ENCODE results near the gene UTP18. TPM values are rescaled to one million over a fixed set of nuclear protein-coding genes. Genes with fewer than 3 reads are reported as not detected.

Gene UTP18
- total and polyA plus RNA-seq, 2 of the 13 experiments (the other 11 are each of a cell fraction or from before 2014, with no cell fraction given), result 35.2 to 104 TPM

- TF ChIP-seq, protein P1, sequence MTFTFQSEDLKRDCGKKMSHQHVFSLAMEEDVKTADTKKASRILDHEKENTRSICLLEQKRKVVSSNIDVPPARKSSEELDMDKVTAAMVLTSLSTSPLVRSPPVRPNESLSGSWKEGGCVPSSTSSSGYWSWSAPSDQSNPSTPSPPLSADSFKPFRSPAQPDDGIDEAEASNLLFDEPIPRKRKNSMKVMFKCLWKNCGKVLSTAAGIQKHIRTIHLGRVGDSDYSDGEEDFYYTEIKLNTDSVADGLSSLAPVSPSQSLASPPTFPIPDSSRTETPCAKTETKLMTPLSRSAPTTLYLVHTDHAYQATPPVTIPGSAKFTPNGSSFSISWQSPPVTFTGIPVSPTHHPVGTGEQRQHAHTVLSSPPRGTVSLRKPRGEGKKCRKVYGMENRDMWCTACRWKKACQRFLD (CRISPR knock-in tag; IDR thresholded peaks at IDR 0.05; ENCODE audit: borderline replicate concordance), result no peak
- TF ChIP-seq NR2F1 (CRISPR knock-in tag; IDR thresholded peaks at IDR 0.05) (no peak), MXD4 (CRISPR knock-in tag; IDR thresholded peaks at IDR 0.05) (no peak), ZNF225 (CRISPR knock-in tag; IDR thresholded peaks at IDR 0.05) (no peak), FOXA1 (IDR thresholded peaks at IDR 0.05) (no peak), FOXA1 (CRISPR knock-in tag; IDR thresholded peaks at IDR 0.05) (no peak; the same call in 1 of the 2 replicates), GATAD2A (CRISPR knock-in tag; IDR thresholded peaks at IDR 0.05) (peak; percentile 77), SP5 (CRISPR knock-in tag; IDR thresholded peaks at IDR 0.05; ENCODE audit: borderline replicate concordance, low read depth) (no peak), ASH2L (IDR thresholded peaks at IDR 0.05; ENCODE audit: insufficient read length, low read depth, low read length) (no peak), ZNF577 (CRISPR knock-in tag; IDR thresholded peaks at IDR 0.05; ENCODE audit: borderline replicate concordance, low read depth) (no peak), NFYB (CRISPR knock-in tag; IDR thresholded peaks at IDR 0.05) (no peak), ZNF251 (CRISPR knock-in tag; IDR thresholded peaks at IDR 0.05) (no peak), POLR2AphosphoS2 (IDR thresholded peaks at IDR 0.05; ENCODE audit: low read depth, low read length) (no peak), ZNF570 (CRISPR knock-in tag; IDR thresholded peaks at IDR 0.05; ENCODE audit: borderline replicate concordance) (no peak), SALL1 (CRISPR knock-in tag; IDR thresholded peaks at IDR 0.05) (peak; percentile 72), ZNF543 (CRISPR knock-in tag; IDR thresholded peaks at IDR 0.05) (no peak), TBP (CRISPR knock-in tag; IDR thresholded peaks at IDR 0.05) (no peak), FOXC1 (CRISPR knock-in tag; IDR thresholded peaks at IDR 0.05; ENCODE audit: borderline replicate concordance) (no peak), KAT8 (CRISPR knock-in tag; IDR thresholded peaks at IDR 0.05) (0 out of 2 replicates have a peak, but pooled peaks have one; percentile 34), NFIC (IDR thresholded peaks at IDR 0.05; ENCODE audit: low read length) (peak; percentile 73), ZNF552 (CRISPR knock-in tag; IDR thresholded peaks at IDR 0.05; ENCODE audit: borderline replicate concordance) (no peak), ZNF282 (IDR thresholded peaks at IDR 0.05; ENCODE audit: partially characterized antibody) (no peak)
- TF ChIP-seq, protein P2, sequence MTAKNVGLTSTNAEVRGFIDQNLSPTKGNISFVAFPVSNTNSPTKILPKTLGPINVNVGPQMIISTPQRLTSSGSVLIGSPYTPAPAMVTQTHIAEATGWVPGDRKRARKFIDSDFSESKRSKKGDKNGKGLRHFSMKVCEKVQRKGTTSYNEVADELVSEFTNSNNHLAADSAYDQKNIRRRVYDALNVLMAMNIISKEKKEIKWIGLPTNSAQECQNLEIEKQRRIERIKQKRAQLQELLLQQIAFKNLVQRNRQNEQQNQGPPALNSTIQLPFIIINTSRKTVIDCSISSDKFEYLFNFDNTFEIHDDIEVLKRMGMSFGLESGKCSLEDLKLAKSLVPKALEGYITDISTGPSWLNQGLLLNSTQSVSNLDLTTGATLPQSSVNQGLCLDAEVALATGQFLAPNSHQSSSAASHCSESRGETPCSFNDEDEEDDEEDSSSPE (CRISPR knock-in tag; IDR thresholded peaks at IDR 0.05), result no peak
- TF ChIP-seq, protein P3, sequence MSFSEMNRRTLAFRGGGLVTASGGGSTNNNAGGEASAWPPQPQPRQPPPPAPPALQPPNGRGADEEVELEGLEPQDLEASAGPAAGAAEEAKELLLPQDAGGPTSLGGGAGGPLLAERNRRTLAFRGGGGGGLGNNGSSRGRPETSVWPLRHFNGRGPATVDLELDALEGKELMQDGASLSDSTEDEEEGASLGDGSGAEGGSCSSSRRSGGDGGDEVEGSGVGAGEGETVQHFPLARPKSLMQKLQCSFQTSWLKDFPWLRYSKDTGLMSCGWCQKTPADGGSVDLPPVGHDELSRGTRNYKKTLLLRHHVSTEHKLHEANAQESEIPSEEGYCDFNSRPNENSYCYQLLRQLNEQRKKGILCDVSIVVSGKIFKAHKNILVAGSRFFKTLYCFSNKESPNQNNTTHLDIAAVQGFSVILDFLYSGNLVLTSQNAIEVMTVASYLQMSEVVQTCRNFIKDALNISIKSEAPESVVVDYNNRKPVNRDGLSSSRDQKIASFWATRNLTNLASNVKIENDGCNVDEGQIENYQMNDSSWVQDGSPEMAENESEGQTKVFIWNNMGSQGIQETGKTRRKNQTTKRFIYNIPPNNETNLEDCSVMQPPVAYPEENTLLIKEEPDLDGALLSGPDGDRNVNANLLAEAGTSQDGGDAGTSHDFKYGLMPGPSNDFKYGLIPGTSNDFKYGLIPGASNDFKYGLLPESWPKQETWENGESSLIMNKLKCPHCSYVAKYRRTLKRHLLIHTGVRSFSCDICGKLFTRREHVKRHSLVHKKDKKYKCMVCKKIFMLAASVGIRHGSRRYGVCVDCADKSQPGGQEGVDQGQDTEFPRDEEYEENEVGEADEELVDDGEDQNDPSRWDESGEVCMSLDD (CRISPR knock-in tag; IDR thresholded peaks at IDR 0.05; ENCODE audit: borderline replicate concordance), result no peak
These were observed 86.1 kb downstream of the UTP18 start (continued) for GRCh38 chr17:51346218-51346982.

Data from HepG2 (cell line).